Pulmonary artery endothelial cell (primary cell): ENCODE results near the gene KCTD18. TPM values are rescaled to one million over a fixed set of nuclear protein-coding genes. Genes with fewer than 3 reads are reported as not detected.

Experiments
- DNase-seq: peaks from one replicate; pipeline ENCODE4 v3.0.0-alpha.2; 2011; ENCODE audit warnings: low read depth, low spot score
- total RNA-seq: library from RNA; depleted of rRNA; stranded (reverse); fragments of >200 nt; gene quantifications from 2 replicates; pipeline ENCODE4 v1.2.3, GENCODE V29; 2014

Gene KCTD18
- total RNA-seq, 1 donor from 2014 or later = 11.5 TPM

DNA sequence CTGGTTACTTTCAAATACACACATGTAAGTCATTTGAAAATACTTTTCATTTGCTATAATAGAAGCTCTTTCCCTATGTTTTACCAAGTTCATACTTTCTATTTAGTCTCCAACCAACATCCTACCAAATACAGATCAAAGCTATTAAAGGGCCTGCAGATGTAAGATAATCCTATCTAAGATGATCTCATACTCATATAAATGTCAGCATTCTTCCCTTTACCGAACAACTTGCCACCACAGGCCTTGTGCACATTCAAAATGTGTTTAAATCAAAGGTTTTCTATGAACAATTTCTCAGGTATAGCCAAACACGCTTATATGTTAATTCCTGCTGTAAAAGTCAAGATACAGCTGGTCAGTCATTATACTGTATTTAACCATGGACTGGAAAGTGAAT, 23.3 kb downstream of the KCTD18 start:
- no peak for DNase-seq

DNA sequence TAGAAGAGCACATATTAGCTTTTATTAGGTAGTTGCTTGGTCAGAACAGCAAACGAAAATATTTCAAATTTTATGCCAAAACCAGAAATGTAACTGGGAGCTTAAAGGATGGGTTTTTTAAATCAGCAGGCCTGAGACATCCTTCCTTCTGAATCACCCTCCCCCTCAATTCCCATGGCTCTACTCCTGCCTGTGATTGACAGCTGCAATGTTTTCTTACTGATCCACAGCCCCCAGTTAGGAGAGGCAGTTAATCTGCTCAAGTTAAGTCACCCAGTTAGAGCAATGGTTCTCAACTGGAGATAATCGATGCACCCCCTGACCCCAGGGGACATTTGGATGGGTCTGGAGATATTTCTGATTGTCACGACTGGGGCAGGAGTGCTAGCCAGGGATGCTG, 24.9 kb downstream of the KCTD18 start:
- DNase-seq = no peak

DNA sequence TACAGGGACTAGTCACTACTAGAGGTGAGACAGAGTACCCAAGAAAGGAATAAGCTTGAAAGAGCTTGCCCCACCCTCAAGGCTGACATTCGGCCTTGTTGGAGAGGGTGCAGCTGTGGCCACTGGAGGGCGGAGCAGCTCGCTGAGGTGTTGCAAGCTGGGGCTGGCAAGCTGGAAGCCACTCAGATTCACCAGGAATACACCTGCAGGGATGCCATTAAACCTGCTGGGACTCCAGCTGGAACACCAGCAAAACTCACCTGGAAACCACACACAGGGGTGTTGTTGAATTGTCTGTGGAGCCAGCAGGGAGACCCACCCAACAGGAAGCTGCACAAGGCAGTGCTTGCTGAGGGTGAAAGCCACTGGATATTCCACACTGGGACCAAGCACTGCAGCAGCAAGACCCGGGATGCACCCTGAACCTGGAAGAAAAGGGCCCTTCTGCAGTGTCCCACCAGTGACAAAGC, 26.1 kb downstream of the KCTD18 start:
- no peak for DNase-seq

DNA sequence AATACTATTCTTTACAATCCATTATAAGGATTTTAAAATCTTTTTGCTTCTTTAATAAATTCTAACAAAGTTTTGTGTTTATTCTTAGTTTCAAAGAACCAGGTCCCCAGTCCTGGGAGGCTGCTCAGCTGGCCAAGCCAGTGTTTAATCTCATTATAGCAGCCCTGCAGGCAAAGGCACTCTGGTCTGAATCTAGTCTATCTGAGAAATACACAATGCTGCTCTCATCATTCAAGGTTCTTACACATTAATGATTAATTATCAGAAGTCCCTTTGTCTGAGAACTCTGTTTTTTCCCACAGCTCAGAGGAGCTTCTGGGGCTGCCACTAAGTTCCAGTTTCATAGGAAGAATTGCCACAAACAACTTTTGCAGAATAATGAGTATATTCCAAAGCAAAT, 27.7 kb downstream of the KCTD18 start:
- DNase-seq = no peak

DNA sequence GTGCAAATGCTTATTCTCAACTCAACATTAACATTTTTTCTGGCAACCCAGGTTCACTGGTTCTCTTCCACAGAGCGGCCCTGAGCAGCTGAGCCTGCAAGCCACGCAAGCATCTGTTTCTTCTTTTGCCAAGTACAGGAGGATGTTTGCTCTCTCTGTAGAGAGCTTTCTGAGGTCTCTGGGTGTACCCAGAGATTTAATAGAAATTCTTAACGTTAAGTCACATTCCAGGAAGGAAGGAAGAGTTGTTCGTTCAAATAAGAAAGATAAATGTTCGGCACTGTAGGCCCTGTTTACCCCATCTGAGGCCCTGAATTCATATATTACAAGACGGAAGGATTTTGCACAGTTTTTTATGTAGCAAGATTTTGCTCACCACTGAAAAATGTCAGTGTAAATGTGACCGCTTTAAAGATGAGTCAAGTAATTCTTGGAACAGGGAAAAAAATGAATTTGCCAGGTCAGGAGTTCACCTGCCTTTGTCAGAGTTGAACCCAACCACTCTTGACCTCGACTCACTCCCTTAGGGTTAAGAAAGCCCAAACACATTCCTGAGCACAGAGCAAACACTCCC, 30.1 kb downstream of the KCTD18 start:
- no peak for DNase-seq

DNA sequence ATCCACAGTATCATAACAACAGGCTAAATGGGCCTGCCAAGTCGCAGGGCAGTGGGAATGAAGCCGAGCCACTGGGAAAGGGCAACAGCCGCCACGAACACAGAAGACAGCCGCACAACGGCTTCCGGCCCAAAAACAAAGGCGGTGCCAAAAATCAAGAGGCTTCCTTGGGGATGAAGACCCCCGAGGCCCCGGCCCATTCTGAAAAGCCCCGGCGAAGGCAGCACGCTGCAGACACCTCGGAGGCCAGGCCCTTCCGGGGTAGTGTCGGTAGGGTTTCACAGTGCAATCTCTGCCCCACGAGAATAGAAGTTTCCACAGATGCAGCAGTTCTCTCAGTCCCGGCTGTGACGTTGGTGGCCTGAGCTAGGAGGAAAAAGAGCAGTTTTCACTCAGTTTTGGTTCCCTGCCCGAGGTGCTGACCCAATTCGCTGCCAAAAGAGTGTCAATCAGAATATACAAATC, 32.2 kb downstream of the KCTD18 start:
- no peak for DNase-seq

DNA sequence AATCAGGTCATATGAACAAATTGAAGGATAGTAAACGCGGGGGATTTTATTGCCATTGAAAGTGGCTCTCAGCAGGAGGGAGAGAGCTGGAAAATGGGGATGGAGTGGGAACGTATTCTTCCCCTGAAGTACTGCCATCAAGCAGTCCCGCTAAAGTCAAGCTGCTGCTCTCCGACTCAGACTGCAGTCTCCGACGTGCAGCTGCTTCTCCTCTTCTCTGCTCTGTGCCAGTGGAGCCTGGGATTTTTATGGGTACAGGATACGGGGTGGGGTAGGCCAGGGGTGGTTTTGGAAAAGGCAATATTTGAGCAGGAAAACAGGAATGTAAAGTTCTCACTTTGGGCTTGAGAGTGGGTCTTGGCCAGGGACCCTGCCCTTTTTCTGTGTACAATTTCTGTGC, 33.0 kb downstream of the KCTD18 start:
- DNase-seq = no peak

DNA sequence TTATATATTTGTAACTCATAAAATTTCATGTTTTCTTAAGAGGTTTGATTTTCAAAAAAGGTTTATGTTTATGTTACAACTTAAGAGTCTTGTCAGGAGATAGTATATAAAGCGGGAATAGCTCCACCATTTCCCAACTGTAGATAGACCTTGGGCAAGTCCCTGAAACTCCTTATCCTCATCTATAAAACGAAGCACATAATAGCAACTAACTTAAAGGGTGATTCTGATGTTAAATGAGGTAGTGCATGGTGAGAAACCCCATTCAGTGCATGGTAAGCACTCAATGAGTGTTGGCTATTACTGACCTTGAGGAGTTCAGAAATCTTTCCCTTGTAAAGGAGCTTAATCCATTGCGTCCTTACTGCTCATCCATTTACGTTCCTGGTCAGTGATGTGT, 34.1 kb downstream of the KCTD18 start:
- no peak for DNase-seq

DNA sequence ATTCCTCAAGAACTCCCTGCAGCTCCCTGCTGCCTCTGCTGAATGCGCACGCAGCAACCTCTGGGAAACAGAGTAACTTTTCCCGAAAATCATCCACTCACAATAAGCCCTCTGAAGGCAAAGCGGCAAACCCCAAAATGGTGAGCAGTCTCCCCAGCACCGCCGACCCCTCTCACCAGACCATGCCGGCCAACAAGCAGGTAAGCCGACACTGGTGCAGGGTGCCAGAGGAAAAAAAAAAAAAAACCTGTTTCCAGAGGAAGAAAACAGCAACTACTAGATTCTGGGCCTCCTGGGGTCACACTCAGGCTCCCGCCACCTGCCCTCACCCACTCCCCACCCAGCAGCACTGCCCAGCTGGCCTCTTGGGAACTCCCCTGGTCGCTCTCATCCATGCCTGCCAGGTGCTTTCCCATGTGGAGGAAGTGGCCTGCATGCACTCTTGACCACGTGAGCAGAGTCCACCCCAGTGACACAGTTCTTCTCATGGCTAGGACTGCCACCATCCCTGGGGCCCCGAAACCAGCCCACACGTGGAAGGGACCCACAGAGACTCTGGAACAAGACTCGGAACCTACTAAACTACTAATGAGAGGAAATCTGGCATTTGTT, 36.9 kb downstream of the KCTD18 start:
- DNase-seq = no peak

DNA sequence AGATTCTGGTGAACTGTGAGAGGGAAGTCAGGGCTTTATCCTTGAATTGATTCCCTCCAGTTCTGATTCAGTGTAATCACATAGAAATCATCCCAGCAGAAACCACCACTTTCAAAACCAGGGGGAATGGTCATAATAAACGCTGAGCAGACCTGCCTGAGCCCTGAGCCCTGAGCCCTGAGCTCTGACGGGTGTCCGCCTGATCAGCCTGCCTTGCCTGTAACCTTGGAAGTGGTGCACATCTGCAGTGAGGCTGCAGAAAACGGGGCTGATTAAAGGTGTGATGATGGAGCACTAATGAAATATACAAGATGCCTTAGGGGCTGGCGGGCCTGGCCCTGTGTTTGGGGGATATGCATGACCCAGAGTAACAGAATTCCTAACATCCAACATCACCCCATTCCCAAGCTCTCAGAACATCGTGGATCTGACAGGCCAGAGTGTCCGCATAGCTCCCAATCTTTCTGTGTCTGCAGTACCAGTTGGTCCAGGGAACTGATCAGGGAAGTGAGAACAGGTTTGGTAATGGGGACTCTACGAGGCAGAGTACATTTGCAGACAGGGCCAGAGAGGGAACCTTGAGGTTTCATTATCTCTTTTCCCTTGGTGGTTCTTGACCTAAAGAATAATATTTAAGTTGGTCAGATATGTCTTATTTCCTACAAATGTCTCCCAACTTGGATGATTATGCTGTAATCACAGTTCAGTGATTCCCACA, 37.8 kb downstream of the KCTD18 start:
- no peak for DNase-seq

DNA sequence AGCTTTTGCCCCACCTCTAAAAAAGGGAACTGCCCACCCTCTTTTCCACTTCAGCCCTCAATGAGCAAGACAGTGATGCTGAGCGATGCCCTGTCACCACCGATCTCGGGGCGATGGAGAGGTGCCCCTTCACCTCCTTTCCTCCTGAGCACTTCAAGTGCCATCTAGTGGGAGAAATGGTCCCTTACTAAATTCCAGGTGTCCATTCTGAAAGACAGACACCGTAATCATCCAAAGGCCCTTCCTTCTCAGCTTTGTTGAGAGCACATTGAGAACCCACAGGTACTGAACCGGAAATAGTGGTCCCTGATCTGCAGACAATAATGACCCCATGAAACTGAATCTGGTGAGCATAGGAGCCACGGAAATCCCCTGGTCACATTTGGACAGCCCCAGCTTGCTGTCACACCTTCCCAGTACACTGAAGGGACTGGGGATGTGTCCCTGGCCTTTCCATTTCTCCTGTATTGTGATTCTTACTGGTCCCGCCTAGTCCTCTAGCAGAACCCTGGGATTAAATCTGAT, 38.5 kb downstream of the KCTD18 start:
- no peak for DNase-seq

DNA sequence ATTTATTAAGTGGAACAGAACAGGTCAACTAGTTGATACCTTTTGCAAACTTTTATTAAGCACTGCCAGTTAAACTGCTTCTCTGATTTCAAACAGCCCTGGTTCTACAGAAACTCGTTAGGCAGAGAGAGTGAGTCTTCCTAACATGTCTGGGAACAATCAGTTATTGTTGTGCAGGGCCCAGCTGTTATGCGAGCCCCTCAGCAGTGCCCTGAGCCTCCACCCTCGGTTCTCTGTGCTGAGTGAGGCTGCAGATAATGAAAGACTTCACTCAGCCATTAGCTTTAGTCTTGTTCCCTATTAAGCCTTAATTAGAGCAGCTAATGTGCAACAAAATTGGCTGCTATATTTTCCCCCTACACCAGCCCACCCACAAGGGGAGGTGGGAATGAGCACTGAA, 39.6 kb downstream of the KCTD18 start:
- no peak for DNase-seq

DNA sequence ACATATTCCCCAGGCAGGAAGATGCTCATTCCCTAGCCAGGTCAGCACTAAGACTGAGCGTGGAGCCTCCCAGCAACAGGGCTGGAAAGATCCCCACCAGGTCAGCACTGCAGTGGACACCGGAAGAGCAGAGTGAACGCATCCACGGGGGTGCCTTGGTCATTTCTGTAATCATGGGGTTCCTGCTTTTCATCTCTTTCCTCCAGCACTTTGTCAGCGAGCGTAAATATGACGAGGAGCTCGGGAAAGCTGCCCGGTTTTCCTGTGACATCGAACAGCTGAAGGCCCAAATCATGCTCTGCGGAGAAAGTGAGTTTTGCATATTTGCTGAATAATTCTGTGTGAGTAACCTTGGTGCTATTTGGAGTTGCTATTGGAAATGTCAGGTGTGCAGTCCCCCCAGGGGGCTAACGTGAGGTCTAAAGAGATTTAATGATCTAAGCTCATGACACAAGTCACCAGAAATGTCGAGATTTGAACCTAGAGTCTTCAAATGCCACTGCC, 40.1 kb downstream of the KCTD18 start:
- no peak for DNase-seq

DNA sequence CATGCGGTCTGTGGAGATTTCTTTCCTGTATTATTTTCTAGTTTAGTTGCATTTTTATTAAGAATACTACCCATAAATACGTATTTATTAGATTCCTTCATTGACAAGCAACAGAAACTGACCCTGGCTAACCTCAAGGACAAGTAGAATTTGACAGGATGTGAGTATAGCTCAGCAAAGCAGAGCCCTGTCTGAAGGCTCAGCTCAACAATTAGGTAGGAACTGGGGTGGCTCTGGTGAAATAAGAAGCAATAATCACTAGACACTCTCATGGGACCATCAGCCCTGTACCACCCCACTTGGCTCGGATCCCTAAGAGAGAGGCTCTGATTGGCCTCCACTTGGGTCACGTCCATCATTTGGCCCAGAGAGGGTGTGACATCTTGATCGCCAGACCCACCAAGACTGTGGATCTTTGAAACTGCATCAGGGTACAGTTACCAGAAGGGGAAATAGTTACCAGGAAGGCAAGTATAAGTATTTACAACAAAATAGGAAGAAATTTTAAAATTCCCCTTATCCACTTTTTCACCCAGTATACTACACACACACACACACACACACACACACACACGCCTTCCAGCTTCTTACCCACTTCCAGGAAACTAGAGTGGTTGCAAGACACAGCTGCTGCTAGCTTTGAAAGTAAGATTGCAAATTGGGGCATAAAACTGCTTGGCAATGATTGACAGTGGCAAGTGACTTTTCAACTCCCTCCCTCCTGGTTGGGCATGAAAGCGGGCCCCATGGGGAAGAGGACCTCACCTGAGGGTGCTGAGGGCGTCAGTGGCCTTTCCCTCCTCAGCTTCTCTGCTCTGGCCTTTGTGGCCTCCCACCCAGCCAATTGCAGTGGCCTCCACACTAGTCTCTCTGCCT, 41.8 kb downstream of the KCTD18 start:
- DNase-seq = no peak

DNA sequence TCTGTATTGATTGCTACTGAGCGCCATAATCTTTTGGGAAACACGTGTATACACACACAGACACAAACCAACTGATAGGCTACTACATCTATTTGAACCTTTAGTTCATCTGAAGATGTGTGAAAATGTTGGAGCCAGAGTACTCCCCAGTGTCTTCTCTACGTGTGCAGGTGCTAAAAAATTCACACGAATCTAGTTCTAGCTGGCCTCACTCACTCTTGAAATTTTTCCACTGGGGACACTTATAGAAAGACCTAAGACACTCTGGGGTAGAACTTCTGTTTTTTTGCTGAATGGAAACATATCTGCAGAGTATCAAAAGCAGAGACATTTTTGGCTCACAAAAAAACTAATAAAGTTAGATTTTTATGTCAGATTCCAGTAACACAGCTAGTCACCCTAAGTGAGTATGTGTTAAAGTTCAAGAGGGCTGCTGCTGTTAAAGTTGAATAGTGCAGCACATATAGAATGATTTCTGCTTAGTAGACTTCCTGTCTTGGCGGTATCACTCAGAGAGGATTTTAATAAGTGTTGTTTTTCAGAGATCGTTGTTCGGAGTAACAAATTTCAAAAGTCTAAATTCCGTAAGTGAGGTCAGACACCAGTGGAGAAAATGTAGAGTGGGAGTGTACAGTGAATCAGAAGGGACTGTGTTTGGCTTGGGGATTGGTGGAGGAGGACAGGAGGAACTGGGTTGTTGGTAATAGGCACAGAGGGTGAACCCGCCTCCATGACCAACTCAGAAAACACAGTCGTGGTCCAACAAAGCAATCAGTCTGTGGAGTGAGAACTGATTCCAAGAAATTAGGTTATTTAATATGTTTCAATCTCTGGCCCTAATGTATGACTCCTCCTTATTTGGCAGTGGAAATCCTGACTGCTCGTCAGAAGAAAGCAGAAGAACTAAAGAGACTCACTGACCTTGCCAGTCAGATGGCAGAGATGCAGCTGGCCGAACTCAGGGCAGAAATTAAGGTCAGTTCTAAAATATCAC, 43.1 kb downstream of the KCTD18 start:
- no peak for DNase-seq

DNA sequence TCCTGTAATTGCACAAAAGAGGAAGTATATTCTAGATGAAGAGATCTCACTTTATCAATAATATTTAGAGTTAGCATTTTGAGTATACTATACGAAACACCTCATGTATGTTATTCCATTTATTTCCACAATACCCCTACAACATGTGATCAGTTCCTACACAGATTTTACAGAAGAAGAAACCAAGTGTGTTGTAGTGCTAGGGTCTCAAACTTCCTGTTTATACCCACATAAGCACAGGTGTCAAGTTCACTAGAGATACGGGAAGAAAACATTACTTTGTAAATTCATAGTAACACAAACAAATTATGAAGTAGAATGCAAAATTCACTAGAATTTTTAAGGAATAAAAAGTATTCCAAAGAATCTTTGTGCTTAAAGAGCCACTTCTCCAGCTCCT, 46.4 kb downstream of the KCTD18 start:
- no peak for DNase-seq

DNA sequence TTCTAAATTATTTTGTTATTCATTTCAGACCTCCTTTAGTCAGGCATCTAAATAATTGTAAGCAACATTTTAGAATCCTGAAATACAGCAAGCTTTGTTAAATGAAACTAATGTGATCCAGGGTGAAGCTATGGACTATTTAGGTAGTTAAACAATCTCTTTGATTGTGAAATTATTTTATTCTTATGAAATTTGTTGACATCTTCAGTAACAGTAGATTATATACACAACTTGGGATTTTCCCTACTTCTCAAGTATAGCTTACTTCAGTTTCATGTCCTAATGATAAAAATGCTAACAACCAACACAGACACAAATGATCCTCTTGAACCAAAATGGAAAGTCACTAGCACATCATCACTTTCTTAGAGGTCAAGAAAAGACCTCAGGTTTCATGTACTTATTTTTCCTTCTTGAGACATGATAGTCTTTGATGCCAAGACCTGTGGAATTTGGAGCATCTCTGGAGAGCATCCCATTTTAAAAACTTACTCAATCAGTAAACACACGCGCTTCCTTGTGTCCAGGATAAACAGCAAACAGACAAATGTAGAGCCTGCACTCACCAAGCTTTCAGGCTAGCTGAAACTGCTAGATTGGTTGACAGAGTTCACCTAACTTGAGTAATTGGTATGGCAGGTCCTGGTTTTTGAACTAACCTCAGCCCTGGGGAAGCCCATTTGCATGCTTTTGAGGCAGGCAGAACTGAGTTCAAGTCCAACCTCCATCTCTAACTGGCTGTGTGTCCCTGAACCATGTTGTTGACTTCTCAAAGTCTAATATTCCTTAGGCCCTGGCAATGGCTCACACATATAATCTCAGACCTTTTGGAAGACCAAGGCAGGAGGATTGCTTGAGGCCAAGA, 47.8 kb downstream of the KCTD18 start:
- no peak for DNase-seq

DNA sequence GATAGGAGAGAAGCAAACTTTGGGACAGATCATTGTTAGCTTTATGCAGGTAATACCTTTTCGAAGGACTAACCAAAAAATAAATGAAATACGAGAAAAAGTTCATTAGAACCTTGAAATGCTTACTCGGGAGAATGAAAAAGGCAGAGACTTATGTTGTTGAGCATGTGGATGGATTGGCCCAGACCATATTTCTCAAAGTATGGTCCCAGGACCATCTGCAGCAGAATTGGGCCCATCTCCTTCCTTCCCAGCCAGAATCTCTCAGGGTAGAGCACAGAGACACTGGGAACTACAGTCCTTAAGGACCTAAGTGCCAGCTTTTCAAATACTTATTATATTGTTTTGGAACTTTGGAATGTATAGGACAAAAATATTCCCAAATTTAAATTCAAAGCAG, 50.8 kb downstream of the KCTD18 start:
- DNase-seq = no peak

DNA sequence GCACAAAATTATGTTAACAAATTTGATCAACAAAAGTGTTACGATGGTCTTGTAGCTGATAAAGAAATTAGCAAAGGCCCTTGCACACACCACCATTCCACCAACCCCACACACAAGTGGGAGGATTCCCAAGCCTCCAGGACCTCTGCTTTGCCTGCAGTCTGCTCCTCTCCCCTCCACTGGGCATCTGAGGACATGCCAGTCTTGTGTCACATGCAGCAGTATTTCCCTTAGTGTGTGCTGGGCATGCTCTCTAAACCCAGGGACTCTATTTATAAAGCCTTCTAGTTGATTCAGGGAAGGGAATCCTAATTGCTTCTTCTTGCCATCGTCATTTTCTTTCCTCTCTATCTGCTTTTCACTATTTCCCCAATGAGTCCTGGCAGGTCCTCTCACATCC, 53.3 kb downstream of the KCTD18 start:
- DNase-seq = no peak
